Measurements from ENCODE around the gene MAP1B. TPM values are rescaled to one million over a fixed set of nuclear protein-coding genes. Genes with fewer than 3 reads are reported as not detected.

The MAP1B gene
- total RNA-seq, 1 experiment from 2014 or later: 8.9 TPM

DNA sequence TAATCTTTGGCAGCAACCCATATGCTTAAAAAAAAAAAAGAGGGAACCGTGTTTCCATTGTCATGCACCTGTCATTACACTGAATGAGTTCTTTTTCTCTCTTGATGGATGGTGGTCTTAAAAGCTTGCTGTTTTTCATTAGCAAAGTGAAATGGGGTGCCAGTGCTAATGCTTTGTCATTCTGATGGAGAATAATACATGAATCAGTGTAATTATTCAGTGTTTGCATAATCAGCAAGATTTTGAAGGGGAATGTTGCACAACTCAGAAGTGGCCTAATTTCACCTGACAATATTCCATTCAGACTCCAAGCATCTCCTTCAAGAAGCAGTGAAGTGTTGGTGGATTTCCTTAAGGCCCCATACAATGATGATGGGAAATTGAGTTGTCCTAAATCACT, 38.1 kb downstream of the MAP1B start (continued):
- TF ChIP-seq SP1 (IDR thresholded peaks at IDR 0.05; ENCODE audit: low read depth): no peak

DNA sequence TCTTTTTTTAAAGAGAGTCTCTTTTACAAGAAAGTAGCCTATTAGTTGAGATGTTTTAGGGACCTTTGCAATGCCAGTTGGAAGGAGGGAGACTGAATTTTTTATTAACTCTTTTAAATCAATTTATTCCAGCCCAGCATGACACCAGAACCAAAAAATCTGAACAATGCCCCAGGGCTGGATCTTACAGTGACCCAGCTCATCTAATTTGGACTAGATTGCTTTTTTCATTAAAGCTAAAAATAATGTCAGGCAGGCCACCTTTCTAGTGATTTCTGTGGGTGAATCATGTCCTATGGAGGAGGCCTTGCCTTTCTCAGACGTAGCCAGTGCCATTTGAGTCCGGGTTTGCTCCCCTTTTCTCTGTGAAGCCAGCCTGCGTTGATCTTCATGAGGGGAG, 38.8 kb downstream of the MAP1B start:
- no peak overlapping the region for H3K27ac ChIP-seq (ENCODE audit: low read depth, low read length)
- intact Hi-C loops (cut with micrococcal nuclease): no loop called here
- no peaks in the 10 kb centered on the region for H3K9me3 ChIP-seq (ENCODE audit: control insufficient read depth in 1 of 2, insufficient read depth in 1 of 2, low read depth in 1 of 2, low read length in 2 of 2)
- no peaks in the 10 kb centered on the region for H3K36me3 ChIP-seq (ENCODE audit: control insufficient read depth in 1 of 2, insufficient read depth in 2 of 2, low read length in 2 of 2)
- H4K20me1 ChIP-seq (ENCODE audit: insufficient read depth): no peaks in the 10 kb centered on the region
- ChIA-PET POLR2A (no interaction called here), RAD21 (ENCODE audit: low non-redundant PET in 1 of 2, low total read pairs in 2 of 2, uncharacterized antibody in 2 of 2, unreplicated experiment in 2 of 2) (no interaction called here), CTCF (no interaction called here)
- H3K4me2 ChIP-seq (ENCODE audit: low read length): no peak overlapping the region
- DNase-seq (ENCODE audit: low read depth, low spot score): no peak
- H3K79me2 ChIP-seq (ENCODE audit: insufficient read depth, low read length): no peaks in the 10 kb centered on the region
- no TSS peak for BruUV-seq (replicated peaks)
- no peak overlapping the region for H3K4me3 ChIP-seq (replicated peaks in 1 of 2; ENCODE audit: low read depth in 1 of 2, low read length in 2 of 2)
- no peaks in the 10 kb centered on the region for H3K9me2 ChIP-seq (ENCODE audit: insufficient read depth)
- H3K4me1 ChIP-seq (ENCODE audit: control insufficient read depth in 1 of 2, insufficient read depth in 2 of 2, low read length in 2 of 2): peaks cover under 1 to 9% of the 10 kb centered on the region in 2 experiments; a peak in 2 of 4 replicates
- ATAC-seq: no peak
- H2AFZ ChIP-seq (ENCODE audit: low read depth, low read length, poor library complexity, severe bottlenecking): no peak overlapping the region
- no peaks in the 10 kb centered on the region for H3K27me3 ChIP-seq (ENCODE audit: insufficient read depth, low read length)
- H3K9ac ChIP-seq (ENCODE audit: low read length): no peak overlapping the region
- TF ChIP-seq JUND (IDR thresholded peaks at IDR 0.05) (no peak), YY1 (IDR thresholded peaks at IDR 0.05; ENCODE audit: extremely low read depth, insufficient replicate concordance, low read depth, low read length) (no peak), ZNF274 (IDR thresholded peaks at IDR 0.05; ENCODE audit: low read depth, low read length) (no peak), SRF (IDR thresholded peaks at IDR 0.05; ENCODE audit: low read depth) (no peak), FOSL1 (IDR thresholded peaks at IDR 0.05; ENCODE audit: low read depth) (no peak), POLR2A (IDR thresholded peaks at IDR 0.05; ENCODE audit: borderline replicate concordance, extremely low read depth, insufficient read depth, insufficient read length) (no peak), SP1 (IDR thresholded peaks at IDR 0.05; ENCODE audit: low read depth) (no peak), ZFX (IDR thresholded peaks at IDR 0.05) (no peak), SIN3A (IDR thresholded peaks at IDR 0.05; ENCODE audit: low read depth) (no peak), CBX3 (IDR thresholded peaks at IDR 0.05; ENCODE audit: low read depth) (no peak), EGR1 (IDR thresholded peaks at IDR 0.05; ENCODE audit: low read depth) (no peak), CEBPB (IDR thresholded peaks at IDR 0.05; ENCODE audit: low read depth) (no peak), RAD21 (IDR thresholded peaks at IDR 0.05; ENCODE audit: low read depth) (no peak), POLR2AphosphoS5 (IDR thresholded peaks at IDR 0.05; ENCODE audit: low read depth, low read length) (no peak), ELF1 (IDR thresholded peaks at IDR 0.05; ENCODE audit: borderline replicate concordance, low read depth) (no peak), EZH2phosphoT487 (IDR thresholded peaks at IDR 0.05; ENCODE audit: borderline replicate concordance) (no peak)
- TF ChIP-seq, protein P1, sequence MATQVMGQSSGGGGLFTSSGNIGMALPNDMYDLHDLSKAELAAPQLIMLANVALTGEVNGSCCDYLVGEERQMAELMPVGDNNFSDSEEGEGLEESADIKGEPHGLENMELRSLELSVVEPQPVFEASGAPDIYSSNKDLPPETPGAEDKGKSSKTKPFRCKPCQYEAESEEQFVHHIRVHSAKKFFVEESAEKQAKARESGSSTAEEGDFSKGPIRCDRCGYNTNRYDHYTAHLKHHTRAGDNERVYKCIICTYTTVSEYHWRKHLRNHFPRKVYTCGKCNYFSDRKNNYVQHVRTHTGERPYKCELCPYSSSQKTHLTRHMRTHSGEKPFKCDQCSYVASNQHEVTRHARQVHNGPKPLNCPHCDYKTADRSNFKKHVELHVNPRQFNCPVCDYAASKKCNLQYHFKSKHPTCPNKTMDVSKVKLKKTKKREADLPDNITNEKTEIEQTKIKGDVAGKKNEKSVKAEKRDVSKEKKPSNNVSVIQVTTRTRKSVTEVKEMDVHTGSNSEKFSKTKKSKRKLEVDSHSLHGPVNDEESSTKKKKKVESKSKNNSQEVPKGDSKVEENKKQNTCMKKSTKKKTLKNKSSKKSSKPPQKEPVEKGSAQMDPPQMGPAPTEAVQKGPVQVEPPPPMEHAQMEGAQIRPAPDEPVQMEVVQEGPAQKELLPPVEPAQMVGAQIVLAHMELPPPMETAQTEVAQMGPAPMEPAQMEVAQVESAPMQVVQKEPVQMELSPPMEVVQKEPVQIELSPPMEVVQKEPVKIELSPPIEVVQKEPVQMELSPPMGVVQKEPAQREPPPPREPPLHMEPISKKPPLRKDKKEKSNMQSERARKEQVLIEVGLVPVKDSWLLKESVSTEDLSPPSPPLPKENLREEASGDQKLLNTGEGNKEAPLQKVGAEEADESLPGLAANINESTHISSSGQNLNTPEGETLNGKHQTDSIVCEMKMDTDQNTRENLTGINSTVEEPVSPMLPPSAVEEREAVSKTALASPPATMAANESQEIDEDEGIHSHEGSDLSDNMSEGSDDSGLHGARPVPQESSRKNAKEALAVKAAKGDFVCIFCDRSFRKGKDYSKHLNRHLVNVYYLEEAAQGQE (IDR thresholded peaks at IDR 0.05; ENCODE audit: low read depth): no peak
- TF ChIP-seq, protein P2, sequence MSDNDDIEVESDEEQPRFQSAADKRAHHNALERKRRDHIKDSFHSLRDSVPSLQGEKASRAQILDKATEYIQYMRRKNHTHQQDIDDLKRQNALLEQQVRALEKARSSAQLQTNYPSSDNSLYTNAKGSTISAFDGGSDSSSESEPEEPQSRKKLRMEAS (IDR thresholded peaks at IDR 0.05): no peak
- TF ChIP-seq, protein P3, sequence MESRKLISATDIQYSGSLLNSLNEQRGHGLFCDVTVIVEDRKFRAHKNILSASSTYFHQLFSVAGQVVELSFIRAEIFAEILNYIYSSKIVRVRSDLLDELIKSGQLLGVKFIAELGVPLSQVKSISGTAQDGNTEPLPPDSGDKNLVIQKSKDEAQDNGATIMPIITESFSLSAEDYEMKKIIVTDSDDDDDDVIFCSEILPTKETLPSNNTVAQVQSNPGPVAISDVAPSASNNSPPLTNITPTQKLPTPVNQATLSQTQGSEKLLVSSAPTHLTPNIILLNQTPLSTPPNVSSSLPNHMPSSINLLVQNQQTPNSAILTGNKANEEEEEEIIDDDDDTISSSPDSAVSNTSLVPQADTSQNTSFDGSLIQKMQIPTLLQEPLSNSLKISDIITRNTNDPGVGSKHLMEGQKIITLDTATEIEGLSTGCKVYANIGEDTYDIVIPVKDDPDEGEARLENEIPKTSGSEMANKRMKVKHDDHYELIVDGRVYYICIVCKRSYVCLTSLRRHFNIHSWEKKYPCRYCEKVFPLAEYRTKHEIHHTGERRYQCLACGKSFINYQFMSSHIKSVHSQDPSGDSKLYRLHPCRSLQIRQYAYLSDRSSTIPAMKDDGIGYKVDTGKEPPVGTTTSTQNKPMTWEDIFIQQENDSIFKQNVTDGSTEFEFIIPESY (IDR thresholded peaks at IDR 0.05; ENCODE audit: extremely low read depth, insufficient replicate concordance, low read length): no peak
- TF ChIP-seq, protein P4, sequence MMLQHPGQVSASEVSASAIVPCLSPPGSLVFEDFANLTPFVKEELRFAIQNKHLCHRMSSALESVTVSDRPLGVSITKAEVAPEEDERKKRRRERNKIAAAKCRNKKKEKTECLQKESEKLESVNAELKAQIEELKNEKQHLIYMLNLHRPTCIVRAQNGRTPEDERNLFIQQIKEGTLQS (IDR thresholded peaks at IDR 0.05): no peak
